Measurements from ENCODE around the gene TTLL7.
"Not testable (repeated sequence)": the region's sequence is repeated elsewhere in the genome, so short reads cannot be mapped to it uniquely, and the experiment has no call there.

TTLL7 gene

DNA sequence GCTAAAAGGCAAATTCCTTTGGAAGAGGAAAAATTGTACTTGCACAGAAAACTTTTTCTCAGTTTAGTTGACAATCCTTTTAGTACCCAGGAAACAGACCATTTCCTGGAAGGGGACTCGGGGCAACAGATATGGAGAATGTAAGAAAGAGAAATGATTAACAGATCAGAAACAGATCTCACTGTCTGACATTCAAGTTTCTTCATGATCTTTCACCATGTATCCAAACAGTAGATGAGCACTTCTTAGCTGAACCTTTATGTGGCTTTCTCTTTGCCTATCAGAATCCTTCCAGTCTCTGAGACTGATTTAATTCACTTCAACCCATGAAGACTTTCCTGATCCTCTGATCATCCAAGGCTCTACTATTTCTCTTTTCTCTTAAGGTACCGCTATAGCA is 2.7 kb downstream of the TTLL7 start:
- DNase-seq: no peak

- DNase-seq: no peak
Observed at GRCh38 chr1:83995649-83996048, 3.3 kb downstream of the TTLL7 start.

- DNase-seq: no peak
Observed at GRCh38 chr1:83994111-83994510, 4.8 kb downstream of the TTLL7 start.

- no peak for DNase-seq
Observed at GRCh38 chr1:83990734-83991133, 8.2 kb downstream of the TTLL7 start.

DNA sequence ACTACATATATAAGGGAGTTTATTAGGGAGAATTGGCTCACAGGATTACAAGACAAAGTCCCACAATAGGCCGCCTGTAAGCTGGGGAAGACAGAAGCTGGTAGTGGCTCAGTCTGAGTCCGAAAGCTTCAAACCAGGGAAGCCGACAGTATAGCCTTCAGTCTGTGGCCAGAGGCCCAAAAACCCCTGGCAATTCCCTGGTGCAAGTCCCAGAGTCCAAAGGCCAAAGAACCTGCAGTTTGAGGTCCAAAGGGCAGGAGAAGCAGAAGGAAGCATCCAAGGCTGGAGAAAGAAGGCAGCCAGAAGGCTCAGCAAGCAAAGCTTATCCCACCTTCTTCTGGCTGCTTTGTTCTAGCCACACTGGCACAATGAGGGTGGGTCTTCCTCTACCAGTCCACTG is 13.9 kb downstream of the TTLL7 start:
- no peak for DNase-seq

DNA sequence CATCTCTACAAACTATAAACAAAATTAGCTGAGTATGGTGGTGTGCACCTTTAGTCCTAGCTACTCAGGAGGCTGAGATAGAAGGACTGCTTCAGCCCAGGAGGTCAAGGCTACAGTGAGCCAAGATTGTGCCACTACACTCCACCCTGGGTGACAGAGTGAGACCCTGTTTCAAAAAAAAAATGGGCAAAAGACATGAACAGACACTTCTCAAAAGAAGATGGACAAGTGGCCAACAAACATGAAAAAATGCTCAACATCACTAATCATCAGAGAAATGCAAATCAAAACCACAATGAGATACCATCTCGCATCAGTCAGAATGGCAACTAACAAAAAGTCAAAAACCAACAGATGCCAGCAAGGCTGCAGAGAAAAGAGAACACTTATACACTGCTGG is 15.0 kb downstream of the TTLL7 start:
- not testable (repeated sequence) for DNase-seq

DNA sequence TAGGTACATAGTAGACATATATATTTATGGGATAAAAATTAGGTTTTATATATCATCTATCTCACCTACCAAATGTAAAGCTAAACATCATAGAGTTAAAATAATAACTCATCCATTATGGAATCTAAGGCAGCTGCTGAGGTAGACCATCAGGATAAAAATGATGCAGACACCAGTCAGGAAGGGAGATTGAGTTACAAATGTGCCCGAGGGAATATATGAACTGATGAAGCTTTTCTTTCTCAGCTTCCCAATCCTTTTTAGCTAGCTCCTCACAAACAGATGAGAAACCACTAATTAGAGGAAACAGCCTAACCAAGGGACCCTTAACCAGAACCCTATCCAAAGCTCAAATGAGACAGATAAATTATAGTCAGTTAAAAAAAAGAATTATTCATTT is 20.9 kb downstream of the TTLL7 start:
- DNase-seq: no peak

GRCh38 chr1:83976920-83977319 is 22.0 kb downstream of the TTLL7 start:
- no peak for DNase-seq

- no peak for DNase-seq
Observed at GRCh38 chr1:83970802-83971201, 28.1 kb downstream of the TTLL7 start.

- DNase-seq: no peak
Observed at GRCh38 chr1:83970114-83970513, 28.8 kb downstream of the TTLL7 start.

DNA sequence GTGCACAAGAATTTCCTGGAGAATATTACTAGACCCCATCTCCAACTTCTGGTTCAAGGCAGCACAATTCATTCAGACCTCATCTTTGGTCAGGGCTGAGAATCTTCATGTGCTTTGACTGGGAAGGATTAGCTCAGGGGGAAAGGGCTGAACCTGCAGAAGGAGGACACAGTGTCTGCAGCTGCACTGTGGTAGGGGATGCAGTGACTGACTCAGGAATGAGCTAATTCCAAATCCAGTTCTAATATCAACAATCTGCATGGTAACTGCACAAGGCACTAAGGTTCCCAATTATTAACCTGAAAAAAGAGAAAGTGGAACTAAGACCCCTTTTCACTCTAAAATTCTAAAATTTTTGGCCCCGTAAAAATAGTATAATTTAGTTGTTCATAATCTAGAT is 31.6 kb downstream of the TTLL7 start:
- DNase-seq: no peak

GRCh38 chr1:83964153-83964552 is 34.8 kb downstream of the TTLL7 start:
- no peak for DNase-seq

GRCh38 chr1:83961571-83962295 is 37.2 kb downstream of the TTLL7 start:
- no peak for DNase-seq

GRCh38 chr1:83960669-83961277 is 38.2 kb downstream of the TTLL7 start:
- DNase-seq: no peak

DNA sequence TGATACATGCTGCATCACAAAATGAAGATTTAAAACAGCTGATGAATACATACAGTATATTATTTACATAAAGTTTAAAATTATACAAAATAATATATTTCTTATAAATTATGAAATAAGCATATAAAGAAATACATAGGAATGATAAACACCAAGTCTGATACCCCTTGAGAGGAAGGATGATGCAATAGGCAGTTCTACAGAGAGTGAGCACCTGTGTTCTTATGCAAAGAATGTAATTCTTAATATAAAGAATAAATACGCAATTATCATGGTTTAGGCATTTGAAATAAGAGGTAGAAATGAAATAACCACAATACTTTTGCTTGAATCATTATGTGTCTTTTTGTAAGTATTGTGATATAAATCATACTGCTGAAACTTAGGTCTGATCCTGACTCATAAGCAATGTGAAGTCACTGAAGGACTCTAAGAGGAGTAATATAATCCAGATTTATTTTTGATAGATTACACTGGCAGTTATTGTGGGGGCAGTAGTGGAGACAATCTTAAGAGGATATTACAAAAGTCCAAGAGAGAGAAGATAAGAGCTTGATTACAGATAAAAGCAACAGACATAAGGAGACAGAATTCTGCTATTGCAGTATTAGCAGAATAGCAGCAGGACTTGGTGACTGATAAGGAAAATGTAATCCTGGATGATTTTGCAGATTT is 39.0 kb downstream of the TTLL7 start:
- no peak for DNase-seq

DNA sequence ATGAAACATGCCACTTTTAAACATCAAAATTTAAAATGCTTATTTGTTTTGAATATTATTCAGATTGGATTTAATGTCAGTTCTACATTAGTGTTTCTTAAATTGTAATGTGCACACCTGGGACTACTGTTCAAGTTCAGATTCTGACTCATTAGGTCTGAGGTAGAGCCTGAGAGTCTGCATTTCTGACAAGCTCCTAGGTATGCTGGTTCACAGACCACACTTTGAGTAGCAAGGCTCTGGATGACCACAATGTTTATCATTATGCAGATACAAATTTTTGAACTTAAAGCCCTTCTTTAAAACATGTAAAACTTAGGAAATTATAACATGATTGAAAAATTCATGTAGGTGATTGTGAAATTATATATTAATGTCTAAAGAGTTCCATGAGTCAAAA is 40.2 kb downstream of the TTLL7 start:
- no peak for DNase-seq

- no peak for DNase-seq
Observed at GRCh38 chr1:83954166-83954823, 44.6 kb downstream of the TTLL7 start.

DNA sequence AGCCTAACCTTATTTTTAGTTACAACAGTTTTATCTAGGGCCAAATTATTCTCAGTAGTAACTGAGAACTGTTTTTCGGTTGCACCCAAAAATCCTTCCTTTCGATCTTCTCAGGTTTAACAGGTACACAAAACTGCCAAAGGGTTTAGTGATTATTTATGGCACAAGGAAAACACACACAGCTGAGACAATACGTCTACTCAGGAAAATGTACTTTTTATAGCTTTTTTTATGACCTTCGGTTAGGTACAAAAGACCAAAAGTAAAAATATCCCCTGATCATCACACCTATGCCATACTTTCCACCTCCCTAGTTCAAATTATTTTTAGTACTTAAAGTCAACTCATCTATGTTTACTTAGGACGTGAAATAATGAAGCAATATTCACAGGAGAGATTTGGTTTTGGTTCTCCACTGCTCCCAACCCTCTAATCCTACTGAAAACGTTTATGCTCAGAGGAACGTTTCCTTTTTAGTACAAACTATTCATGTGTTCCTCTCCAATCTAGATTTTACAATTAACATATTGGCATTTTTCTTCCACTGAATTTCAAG is 48.7 kb downstream of the TTLL7 start:
- no peak for DNase-seq

DNA sequence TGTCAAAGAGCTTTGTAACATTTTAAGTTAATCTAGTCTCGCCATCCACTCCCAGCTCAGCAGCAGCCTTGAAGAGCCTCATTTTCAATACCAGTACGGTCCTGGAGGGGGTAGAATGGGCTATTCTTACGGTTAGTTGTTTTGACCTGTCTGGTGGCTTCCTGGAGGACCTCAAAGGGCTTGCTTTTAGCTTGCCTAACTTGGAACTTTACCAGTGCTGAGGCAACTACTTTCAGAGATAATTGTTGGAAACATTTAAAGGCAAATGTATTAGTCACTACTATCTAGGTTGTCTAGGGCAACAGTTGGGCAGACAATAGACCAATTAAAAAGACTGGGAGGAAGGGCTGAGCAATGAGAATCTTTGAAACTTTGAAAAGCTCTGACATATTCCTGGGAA is 56.0 kb downstream of the TTLL7 start:
- no peak for DNase-seq

DNA sequence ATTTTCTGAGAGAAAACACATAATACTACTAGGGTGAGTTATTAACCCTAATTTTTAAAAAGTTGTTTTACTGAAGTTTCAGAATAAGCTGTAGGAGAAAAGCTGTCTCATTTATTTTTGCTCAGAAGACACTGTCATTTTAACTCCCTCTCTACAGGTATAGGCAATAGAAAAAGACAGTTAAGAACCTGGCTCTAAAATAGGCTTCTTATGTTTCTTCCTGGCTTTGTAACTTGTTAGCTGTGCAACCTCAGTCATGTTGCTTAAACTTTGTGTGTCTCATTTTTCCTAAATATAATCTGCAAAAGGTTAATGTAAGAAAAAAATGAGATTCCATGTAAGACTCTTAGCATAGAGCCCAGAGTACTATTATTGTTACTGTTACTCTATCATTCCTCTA is 64.4 kb downstream of the TTLL7 start:
- DNase-seq: no peak

DNA sequence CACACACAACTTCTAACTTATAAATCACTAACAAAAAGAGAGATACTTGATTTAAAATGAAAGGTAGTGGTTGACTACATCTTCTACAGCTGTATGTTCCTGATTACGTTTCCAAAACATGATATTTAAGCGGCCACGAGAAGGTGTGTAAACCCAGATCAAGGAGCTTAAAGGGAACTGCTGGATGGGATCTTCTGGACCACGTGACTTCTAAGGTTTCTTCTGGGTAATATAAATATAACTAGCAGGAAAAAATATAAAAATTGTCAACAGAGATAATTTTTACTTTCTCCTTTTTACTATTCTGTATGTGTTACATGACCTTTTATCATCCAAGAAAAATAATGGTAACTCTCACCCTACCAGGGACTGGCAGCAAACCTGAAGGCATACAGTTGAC is 66.2 kb downstream of the TTLL7 start:
- DNase-seq: no peak

DNA sequence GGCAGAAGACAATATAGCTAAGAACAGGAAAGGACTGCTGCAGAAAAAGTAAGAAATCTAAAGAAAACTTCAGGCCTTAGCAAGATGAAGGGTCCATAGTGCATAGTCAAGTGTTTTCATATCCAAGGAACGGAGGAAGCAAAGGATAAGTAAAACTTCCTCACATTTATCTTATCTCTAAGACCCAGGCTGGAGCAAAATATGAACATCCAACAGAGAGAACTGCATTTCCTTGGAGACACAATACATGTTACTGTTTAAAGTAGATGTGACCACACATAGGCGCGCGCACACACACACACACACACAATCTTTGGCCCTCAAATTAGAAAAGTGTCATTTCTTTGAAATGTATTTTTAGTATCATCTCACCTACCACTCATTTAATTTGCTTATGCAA is 66.7 kb downstream of the TTLL7 start:
- DNase-seq: no peak

DNA sequence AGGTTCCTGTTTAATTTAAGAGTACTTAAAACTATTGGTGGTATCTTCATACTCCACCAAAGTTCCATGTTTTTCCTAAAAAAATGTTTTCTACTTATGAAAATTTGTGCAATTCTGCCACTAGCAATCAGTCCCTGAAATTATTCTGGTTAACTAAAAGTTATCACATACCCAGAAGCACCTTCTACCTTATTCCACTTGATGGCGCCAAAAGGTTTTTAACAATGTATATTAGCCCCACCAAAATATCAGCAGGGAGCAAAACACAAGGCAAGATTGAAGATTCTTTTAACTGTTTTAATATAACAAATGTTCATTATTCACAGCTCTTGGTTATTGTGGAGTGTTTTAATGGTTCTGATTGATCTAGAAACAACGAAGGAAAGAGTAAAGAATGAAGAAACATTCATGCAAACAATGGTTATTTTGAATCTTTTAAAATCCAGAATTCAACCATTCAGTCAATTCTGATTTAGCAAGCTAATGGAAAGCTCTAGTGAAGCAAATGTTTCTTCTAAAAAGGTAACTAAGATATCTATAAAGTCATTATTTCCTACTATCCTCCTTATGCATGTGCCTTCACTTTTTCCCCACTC is 67.2 kb downstream of the TTLL7 start:
- DNase-seq: peak; percentile 52

Data from NCI-H1694 treated with DMSO at 0.1 percent for 48 hours (cell line).